GDM1 (cell line): ENCODE measurements around the gene ROBO1.
"Not testable (repeated sequence)": the region's sequence is repeated elsewhere in the genome, so short reads cannot be mapped to it uniquely, and the experiment has no call there.

ENCODE experiments used
- DNase-seq: peaks from one replicate; lab custom pipeline; 2025; lab: John Stamatoyannopoulos, UW

Gene ROBO1

DNA sequence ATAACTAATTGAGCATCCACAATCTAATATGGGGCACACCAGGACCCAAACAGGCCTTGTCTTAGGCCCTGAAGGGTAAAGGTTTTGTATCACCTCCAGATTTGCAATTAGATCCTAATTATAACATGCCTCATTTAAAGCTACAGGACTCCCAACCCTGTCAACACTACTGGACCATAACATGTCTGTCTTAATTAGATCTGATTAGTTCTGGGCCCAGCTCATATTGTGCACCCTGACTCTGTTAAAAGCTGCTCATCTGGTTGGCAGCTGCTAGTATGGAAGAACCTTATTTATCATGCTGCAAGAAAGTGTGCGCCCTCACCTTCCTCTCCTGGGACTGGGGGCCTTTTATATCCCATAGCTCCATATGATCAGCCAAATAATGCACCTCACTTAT lies 457.8 kb downstream of the ROBO1 start:
- no peak for DNase-seq

DNA sequence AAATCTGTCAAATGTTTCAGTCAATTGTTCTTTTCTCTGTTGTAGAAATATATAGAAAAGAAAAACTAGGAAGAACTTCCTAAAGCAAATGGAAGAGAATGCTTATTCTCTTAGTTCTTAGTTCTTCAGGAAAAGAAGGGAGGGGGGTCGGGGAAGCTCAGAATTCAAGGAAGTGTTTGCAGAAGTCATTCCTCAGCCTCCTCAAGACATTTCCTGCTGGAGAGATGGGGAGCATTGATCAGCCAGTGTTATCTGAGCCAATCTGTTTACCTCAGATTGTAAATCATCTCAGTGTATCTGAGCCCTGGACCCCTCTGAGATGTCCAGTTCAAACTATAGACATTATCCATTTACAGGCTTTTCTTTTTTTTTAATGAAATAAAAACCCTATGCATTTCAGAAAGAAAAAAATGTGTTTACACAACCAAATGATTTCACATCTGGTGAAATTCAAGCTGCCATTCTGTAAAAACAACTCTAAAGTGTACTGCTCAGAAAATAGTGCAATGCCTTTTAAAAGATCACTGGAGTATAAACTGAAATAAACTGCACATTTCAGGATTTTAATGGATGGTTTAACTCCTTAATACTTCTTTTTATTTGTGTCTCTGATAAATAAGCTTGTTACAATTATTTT lies 460.7 kb downstream of the ROBO1 start:
- DNase-seq = no peak

DNA sequence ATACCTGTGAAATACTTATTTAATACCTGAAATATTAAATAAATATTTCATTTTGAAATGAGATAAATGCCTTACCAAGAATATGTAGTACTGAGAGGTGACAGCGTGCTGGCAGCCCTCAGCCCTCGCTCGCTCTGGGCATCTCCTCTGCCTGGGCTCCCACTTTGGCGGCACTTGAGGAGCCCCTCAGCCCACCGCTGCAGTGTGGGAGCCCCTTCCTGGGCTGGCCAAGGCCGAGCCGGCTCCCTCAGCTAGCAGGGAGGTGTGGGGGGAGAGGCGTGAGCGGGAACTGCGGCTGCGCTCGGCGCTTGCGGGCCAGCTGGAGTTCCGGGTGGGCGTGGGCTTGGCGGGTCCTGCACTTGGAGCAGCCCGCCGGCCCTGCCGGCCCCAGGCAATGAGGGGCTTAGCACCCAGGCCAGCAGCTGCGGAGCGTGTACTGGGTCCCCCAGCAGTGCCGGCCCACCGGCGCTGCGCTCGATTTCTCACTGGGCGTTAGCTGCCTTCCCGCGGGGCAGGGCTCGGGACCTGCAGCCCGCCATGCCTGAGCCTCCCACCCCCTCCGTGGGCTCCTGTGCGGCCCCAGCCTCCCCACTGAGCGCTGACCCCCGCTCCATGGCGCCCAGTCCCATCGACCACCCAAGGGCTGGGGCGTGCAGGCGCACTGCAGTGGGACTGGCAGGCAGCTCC lies 467.7 kb downstream of the ROBO1 start:
- DNase-seq = not testable (repeated sequence)

DNA sequence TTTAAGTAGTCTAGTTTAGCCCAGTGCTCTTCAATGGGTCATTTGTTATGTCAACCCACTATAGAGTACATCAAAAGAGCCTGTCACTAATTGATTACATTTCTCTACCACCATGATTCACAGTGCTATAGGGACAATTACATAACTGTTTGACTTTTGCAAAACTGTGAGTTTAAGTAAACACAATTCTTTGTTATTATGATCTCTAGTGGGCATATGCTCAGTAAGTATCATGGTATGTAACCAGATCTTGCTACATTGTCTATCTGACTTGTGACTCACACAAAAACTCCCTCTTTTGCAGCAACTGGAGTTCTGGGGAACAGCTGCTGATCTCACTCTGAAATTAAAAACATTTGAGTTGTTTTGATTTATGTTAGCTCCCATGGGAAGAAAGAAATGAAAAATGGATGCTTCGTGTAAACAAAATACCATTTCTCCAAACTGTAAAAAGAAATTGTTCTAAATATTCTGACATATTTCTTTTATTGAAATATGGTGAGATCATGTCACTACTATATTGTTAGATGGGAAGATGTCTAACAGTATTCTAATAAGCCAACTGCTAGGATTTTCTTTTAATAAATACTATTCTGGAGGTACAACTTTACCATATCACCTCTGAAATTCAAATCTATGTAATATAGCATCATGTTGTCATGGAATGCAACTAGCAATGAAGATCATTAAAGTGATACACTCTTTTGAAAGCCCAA lies 470.4 kb downstream of the ROBO1 start:
- DNase-seq = no peak

DNA sequence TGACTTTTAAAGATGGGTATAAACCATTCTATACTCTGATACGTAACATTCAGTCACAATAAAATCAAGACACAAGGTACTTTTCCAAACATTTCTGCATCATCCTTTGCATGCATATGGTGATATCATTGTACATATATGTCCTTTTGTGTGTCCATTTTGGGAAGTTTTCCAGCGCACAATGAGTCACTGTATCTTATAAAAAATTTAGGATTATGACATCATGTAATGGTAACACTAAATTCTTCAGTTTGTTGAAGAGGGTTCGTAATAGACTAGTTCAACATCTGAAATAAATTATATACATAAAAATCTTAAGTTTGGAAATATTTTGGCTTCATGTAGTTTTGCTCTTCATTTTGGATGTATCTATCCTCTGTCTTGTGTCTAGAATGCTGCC lies 480.9 kb downstream of the ROBO1 start:
- DNase-seq = no peak

DNA sequence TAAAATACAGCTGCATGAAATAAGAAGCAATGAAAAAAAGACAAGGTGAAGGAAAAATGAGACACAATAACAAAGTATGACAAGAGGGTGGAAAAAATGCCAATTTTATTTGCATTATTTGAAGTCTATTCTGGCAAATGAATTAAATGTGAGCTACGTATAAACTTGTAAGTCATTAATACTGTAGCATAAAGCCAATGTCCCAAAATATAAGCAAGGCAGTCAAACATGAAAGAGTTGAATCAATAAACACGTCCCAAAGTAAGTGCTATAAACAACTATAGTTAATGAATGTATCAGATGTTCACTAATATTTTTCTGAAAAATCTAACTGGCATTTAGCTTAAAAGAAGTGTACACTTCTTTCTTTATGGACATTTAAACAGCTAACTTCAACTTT lies 481.9 kb downstream of the ROBO1 start:
- DNase-seq = no peak

DNA sequence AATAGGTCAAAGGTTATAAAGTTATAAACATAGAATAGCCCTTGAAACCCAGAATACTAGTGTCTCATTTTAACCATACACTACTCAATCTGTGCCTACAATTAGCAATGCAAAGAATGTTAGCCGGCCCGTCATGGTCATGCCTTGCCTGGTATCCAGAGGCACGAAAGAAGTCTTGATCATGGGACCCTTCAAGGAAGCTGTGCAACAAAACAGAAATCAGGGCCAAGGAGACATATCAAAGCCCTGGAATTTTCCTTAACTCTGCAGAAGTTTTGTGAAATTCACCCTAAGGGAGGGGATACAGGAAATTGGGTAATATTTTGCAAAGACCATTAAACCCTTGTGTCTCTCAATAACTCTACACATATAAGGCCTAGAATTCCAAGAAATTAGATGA lies 482.4 kb downstream of the ROBO1 start:
- no peak for DNase-seq

DNA sequence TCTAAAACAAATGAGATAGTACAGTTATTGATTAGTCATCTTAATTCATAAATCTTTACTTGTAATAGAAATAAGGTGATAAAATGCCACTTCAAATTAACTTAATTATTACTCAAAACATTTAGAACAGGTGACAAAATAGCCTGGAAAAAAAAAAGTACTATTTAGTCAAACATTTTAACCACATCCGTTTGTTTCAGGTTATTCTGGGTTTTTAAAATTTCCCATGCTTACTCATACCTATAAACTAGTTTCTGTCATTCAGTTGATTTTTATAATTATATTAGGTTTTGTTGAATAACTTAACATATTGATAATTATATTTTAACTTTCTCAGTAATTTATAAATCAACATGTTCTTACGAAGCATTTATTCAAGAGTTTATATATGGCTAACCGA lies 483.0 kb downstream of the ROBO1 start:
- no peak for DNase-seq

DNA sequence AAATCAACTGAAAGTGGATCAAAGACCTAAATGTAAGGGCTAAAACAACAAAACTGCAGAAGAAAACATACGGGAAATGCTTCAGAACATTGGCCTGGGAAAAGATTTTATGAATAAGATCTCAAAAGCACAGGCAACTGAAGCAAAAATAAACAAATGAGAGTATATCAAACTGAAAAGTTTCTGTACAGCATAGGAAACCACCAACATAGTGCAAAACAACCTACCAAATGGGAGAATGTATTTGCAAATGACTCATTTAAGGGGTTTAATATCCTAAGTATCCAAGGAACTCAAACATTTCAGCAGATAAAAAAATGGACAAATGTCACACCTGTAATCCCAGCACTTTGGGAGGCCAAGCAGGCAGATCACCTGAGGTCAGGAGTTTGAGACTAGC lies 489.1 kb downstream of the ROBO1 start:
- DNase-seq = no peak

DNA sequence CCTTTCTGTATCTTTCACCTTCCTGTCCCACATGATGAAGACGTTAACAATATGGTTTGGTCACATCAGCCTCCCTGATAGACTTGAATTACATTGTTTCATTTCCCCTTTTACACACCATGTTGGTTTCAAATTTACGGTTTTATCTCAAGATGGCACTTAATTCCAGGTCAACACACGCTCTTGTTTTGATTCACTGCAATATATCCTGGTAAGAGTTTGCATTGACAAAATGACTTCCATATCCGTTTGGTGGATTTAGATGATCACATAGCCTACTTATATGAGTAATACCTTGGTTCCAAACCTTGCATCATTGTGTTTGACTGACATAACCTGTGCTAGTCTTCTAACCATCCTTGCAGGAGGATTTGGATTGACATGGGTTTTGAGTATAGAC lies 499.4 kb downstream of the ROBO1 start:
- DNase-seq = no peak

DNA sequence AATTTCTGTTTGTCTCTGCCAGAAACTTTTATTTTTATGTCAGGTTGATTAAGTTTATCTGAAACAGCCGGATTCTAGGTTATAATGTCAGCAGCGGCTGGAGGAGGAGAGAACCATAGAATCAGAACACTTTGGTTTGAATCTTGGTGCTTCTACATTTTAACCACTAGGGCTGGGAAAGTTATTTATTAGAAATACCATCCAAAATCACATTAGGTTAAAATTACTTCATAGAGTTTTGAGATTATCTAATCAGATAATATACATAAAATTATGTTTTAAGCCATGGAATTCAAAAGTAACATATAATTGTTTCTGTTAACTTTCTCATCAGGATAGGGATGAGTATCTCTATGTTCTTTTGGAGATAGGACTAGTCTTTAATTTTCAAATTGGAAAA lies 502.9 kb downstream of the ROBO1 start:
- DNase-seq = no peak

DNA sequence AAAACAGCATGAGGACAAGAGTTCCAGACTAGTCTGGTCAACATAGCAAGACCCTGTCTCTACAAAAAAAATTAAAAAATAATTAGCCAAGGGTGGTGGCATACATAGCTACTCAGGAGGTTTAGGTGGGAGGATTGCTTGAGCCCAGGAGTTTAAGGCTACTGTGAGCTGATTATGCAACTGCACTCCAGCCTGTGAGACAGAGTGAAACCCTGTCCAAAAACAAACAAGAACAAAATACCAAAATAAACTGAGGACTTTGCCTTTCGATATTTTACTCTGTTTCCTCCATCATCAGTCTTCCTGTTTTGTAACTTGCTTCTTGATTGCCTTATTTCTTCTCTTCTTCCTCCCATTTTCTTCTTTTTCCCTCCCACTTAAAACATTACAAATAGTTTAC lies 504.4 kb downstream of the ROBO1 start:
- no peak for DNase-seq

DNA sequence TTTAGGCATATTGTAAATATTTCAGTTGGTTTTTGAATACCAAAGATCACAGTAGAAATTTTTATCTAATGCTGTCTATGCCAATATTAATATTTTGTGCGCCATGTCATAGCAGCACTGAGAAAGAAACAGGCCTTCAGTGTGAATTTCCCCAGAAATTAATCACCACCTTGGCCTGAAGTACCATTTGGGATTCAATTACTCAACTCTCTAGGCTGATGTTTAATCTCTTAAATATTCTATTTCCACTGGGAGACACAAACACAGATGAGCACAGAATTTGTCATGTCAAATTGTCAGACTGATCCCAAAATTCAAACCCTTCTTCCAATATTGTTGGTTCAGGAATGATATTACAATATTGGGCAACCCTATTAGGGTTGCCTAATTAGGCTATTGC lies 509.3 kb downstream of the ROBO1 start:
- DNase-seq = no peak

DNA sequence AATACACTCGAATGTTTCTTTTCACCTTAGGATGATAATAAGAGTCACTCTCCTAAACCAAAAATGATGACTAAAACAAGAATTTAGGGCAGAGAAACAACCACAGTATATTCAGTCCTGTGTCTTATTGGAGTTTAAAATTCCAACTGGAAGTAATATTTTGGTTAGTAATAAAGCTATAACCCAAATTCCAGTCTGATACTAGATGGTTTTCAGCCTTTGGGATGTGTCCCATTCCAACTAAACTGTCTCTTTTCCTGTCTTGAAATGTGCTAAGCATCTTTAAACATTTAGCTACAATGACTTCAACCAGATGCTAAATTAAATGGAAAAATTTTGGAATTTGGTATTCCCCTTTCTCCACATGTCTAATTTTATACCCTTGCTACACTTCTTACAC lies 510.0 kb downstream of the ROBO1 start:
- no peak for DNase-seq

DNA sequence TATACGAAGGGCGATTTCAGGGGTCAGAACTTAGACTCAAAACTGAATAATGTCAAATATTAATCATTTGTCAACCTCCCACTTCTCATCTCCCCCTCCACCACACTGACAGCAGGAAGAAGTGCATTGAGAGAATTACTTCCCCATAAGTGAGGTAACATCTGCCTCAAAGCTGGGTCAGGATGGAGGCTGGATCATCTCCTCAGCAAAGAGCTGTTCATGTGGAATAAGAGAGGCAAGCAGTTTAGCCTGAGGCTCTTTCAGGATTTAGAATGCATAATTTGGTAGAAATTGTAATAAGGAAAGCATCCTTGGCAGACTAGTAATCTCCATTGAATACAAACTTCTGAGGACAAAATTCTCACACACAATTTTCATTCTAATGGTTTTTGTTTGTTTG lies 512.1 kb downstream of the ROBO1 start:
- DNase-seq = no peak

DNA sequence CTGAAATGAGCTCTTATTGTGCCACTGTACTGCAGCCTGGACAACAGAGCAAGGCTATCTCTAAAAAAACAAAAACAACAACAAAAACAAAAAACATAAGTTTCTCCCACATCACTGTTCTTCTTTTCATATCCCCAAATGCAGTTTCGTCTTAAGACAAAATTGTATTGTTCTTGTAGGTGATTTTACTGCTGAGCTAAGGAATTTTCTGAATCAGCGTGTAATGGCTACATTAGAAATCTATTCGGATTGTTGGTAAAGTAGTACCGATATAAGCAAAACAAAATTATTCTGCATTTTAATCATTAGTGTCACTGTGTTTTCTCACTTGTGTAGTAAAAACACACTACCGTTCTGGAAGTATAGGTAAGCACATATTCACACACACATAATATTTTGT lies 512.5 kb downstream of the ROBO1 start:
- no peak for DNase-seq

DNA sequence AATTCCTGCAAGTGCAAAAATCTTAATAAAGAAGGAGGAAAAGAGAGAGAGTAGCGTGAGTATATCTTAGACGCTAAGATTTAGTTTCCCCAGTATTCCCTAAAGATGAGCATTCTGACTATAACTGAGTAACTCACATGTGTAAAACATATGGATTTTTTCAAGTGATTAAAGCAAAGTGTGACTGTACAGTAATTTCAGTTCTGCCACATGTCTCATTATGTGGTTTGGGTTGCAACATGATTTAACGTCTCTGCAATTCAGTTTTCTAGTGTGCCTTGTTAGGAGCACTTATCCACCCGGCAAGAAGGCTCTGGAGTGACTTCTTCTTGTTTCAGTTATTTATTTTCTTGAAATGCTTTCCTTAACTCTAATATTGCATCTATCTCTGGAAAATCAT lies 514.1 kb downstream of the ROBO1 start:
- DNase-seq = no peak

DNA sequence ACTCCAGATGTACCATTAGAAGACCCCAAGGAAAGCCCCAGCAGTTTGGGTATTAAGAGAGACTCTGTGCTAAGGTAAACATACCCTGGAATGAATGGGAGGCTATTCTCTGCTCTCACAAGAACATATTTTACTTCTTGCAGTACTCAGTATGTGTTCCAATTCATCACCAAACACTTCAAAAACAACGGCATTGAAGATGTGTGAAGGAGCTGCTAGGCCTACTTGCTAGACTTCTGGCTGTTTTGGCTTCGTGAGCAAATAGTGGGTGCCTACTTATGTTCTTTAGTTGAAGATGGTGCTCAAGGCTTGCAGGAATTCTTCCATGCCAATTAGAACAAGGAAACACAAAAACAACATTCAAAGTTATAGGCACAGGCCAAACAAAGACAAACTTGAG lies 514.5 kb downstream of the ROBO1 start:
- DNase-seq = no peak

DNA sequence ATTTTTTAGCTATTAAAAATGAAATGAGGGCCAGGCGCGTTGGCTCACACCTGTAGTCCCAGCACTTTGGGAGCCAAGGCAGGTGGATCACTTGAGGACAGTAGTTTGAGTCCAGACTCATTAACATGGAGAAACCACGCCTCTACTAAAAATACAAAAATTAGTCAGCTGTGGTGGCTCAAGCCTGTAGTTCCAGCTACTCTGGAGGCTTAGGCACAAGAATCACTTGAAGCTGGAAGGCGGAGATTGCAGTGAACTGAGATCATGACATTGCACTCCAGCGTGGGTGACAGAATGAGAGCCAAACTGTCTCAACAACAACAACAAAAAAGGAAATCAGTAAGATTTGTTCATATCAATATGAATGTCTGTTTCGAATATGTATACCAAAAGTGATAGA lies 517.1 kb downstream of the ROBO1 start:
- DNase-seq = no peak

DNA sequence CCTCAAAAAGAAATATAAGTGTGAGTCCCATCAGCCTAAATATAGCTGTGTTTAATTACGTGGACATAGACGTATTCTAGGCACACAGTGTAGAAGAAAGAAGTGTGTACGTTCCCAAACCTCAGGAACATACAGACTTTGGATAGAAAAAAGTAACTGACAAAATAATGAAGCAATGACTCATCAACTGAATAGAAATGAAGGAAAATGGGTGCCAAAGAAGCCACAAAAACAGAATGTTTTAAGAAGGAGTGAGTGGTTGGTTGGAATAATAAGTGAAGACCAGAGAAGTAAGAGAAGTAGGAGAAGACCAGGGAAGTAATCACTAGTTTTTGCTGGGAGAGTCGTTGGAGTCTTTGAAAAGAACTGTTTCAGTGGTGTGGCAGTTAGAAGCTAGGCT lies 518.1 kb downstream of the ROBO1 start:
- no peak for DNase-seq

DNA sequence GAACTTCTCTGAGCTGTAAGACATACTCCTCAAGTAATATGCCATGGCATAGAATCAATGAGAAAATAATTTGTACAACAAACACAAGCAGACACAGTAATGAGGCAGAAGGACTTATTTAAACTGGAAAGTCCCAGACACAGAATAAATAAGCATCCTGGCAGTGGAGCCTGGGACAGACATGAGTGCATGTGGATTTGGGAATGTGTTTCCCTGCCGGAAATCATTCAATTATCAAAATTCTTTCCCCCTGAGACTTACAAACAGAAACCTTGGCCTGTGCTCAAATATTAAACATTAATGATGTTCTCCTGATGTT lies 520.1 kb downstream of the ROBO1 start:
- DNase-seq = no peak

DNA sequence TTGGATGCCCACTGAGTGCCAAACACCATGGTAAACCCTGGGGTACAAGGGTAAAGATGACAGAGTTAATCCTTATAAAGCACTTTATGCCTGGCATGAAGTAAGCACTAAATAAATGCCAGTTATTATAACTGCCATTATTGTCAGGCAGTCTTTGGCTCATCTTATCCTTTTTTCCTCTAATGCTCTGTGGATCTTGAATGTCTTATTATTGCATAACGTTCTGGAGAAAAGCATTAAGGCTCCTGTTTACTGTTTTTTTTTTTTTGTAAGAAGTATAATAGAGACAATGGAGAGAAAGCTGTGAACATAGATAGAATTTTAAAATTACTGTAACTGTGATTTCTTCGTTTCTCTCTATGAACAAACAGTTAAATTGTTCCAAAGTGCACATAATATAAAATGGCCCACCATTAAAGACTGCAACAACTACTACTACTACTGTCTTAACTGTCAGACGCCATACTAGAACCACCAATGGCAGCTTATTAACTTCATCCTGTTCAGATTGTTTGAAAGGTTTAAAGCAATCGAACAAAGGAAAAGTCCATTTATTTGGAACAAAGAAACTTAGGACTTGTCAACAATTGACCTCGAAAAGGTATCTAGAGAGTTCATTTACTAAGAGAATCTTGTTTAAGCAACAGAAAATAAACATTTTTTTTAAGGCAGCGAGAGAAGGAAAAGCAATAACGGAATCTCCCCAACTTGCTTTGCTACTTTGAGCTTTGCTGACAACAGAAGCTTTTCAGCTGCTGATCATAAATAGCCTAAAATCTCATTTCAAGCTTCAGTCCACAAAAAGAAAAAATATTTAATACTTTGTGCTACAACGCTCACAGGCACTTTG lies 520.7 kb downstream of the ROBO1 start:
- no peak for DNase-seq
